Measurements from ENCODE around the gene CTNND1.

DNA sequence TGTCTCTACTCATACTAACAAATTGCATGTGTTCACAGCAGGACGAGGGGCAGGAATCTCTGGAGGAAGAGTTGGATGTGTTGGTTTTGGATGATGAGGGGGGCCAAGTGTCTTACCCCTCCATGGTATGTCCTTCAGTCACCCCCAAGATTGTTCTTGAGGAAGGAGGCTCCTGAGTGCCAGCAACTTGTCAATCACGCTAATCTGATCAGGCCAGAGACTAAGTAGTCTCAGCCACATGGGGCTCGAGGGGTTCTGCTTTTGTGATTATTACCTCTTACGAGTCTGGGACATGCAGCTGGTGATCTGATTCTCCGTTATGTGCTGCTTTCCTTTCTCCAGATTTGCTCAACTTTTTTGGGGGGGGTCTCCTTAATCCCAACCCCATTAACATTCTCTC lies 54.3 kb downstream of the CTNND1 start:
- TF ChIP-seq EZH2 (IDR thresholded peaks at IDR 0.05; ENCODE audit: insufficient read depth, poor library complexity, severe bottlenecking) (no peak), EZH2phosphoT487 (IDR thresholded peaks at IDR 0.05; ENCODE audit: insufficient read depth, low read depth) (no peak)

All from GM23248 (cell line).